ENCODE measurements around the gene GRID2.
A peak's percentile ranks its signal among the peaks of the same experiment; 100 is the strongest.

Gene GRID2

DNA sequence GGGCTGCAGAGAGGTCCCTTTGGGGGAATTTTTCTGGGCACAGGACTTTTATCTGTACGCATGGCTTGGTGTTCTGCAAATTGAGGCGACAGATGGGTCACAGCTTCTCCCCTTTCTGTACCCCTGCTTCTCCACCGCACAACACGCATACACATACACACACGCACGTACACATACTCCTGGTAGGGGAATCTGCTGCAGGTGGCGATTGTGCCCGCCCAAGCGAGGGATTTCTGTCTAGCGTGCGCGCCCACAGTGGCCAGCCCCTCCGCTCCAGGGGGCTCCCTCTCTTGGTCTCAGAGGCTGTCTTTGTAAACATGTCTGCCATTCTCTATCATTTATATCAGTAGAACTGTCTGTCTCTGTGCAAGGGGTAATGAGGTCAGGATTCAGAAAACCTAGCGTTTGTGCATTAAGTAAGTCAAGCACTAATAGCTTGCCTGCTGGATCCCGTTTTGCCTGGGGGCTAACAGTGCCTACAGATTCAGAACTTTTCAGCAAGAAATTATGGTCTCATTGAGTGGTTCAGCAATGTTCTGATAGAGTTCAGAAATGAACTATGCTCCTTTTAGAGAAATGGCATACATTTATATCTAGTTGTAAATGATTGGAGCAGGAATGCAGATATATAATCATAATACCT is 2.2 kb downstream of the GRID2 start:
- Histone ChIP-seq H3K4me1 (ENCODE audit: insufficient read depth, low read length) (peaks cover 23% of the 10 kb centered on the region), H3K9me3 (ENCODE audit: insufficient read depth, low read depth, low read length) (no peaks in the 10 kb centered on the region), H3K4me3 (ENCODE audit: low read length) (peak overlapping the region; percentile 97), H3K27me3 (ENCODE audit: insufficient read depth, low read length) (no peaks in the 10 kb centered on the region), H3K9ac (ENCODE audit: low read depth, low read length) (peak overlapping the region; percentile 90), H3K27ac (ENCODE audit: low read length) (peak overlapping the region; percentile 41), H3K36me3 (ENCODE audit: insufficient read depth, low read depth, low read length) (no peaks in the 10 kb centered on the region)

DNA sequence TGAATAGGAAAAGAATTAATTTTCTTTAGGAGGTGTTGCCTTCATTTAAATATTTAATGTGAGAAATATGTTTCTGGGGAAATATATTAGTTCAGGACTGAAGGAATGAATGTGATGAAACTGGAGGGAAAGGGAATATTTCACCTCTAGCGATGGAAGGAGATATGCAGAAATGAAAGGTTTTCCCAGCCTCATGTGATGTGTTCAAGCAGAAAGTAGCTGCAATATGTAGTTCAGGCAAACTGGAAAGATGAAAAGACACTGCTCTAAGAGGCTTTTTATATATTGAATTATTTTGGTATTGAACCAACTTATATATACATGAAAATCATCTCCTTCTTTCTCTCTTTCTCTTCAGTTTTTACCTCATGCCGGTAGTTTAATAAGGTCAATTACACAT is 3.4 kb downstream of the GRID2 start:
- Histone ChIP-seq H3K9ac (ENCODE audit: low read depth, low read length) (no peak overlapping the region), H3K9me3 (ENCODE audit: insufficient read depth, low read depth, low read length) (no peaks in the 10 kb centered on the region), H3K4me1 (ENCODE audit: insufficient read depth, low read length) (peaks cover 20% of the 10 kb centered on the region), H3K27ac (ENCODE audit: low read length) (no peak overlapping the region), H3K27me3 (ENCODE audit: insufficient read depth, low read length) (no peaks in the 10 kb centered on the region), H3K4me3 (ENCODE audit: low read length) (peak overlapping the region; percentile 97; the same call in 1 of the 2 replicates), H3K36me3 (ENCODE audit: insufficient read depth, low read depth, low read length) (no peaks in the 10 kb centered on the region)

DNA sequence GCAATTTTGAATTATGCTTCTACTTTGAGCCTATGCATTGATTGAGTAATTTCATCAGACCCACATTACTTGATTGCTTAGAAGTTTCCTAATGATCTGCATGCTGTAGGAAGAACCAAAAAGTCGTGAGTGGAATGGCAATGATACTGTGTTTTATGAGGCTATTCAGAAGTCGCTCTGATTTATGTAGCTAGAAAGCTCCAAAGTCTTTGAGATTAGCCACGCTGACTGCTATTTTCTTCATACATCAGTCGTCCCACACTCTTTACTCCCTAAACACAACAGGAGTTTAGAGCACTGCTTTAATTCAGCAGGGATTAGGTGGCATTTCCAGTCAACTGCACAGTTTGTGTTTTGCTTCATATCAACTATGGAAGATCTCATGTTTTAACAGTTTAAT is 4.1 kb downstream of the GRID2 start:
- H3K4me1 ChIP-seq (ENCODE audit: insufficient read depth, low read length), result peaks cover 14% of the 10 kb centered on the region
- H3K27me3 ChIP-seq (ENCODE audit: insufficient read depth, low read length), result no peaks in the 10 kb centered on the region
- H3K4me3 ChIP-seq (ENCODE audit: low read length), result no peak overlapping the region
- H3K9ac ChIP-seq (ENCODE audit: low read depth, low read length), result no peak overlapping the region
- no peaks in the 10 kb centered on the region for H3K36me3 ChIP-seq (ENCODE audit: insufficient read depth, low read depth, low read length)
- no peak overlapping the region for H3K27ac ChIP-seq (ENCODE audit: low read length)
- H3K9me3 ChIP-seq (ENCODE audit: insufficient read depth, low read depth, low read length), result no peaks in the 10 kb centered on the region

DNA sequence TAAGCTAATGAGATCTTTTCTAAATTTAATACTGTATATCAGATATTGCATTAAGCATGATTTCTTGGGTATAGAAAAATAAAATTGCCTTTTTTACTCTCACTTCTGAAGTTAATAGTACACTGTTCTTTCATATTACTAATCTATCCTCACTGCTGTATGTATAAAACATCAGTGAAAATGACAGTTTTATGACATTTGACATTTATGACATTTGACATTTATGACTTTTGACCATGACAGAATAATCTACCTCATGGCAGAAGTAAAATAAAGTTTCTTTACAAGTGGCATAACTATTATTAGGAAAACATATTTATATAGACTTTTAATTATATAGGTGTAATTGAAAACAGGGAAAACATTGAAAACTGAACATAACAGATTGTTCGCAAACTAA is 13.3 kb downstream of the GRID2 start:
- Histone ChIP-seq H3K36me3 (ENCODE audit: insufficient read depth, low read depth, low read length) (no peaks in the 10 kb centered on the region), H3K27ac (ENCODE audit: low read length) (no peak overlapping the region), H3K9me3 (ENCODE audit: insufficient read depth, low read depth, low read length) (no peaks in the 10 kb centered on the region), H3K9ac (ENCODE audit: low read depth, low read length) (no peak overlapping the region), H3K27me3 (ENCODE audit: insufficient read depth, low read length) (no peaks in the 10 kb centered on the region), H3K4me3 (ENCODE audit: low read length) (no peak overlapping the region), H3K4me1 (ENCODE audit: insufficient read depth, low read length) (no peaks in the 10 kb centered on the region; the same call in 1 of the 2 replicates)

DNA sequence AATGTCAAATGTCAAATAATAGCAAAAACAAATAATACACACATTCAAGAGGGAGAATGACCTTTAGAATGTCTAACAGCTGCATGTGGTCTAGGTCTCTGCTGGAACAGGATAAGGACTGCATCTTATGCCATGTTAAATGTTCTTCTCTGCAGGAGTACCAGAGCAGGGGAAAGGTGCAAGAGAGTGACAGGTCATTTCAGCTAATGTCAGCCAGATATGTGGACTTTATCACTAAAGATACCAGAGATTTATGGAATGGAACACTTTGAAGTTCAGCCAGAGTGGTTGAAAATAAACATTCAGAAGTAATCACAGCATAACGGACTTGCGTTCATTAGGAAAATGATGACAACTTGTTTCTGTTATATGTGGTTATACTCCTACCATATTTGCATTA is 24.3 kb downstream of the GRID2 start:
- peaks cover 3% of the 10 kb centered on the region for H3K4me1 ChIP-seq (ENCODE audit: insufficient read depth, low read length)
- H3K27me3 ChIP-seq (ENCODE audit: insufficient read depth, low read length), result no peaks in the 10 kb centered on the region
- no peaks in the 10 kb centered on the region for H3K36me3 ChIP-seq (ENCODE audit: insufficient read depth, low read depth, low read length)
- H3K9me3 ChIP-seq (ENCODE audit: insufficient read depth, low read depth, low read length), result no peaks in the 10 kb centered on the region
- no peak overlapping the region for H3K9ac ChIP-seq (ENCODE audit: low read depth, low read length)
- H3K4me3 ChIP-seq (ENCODE audit: low read length), result no peak overlapping the region
- H3K27ac ChIP-seq (ENCODE audit: low read length), result no peak overlapping the region

DNA sequence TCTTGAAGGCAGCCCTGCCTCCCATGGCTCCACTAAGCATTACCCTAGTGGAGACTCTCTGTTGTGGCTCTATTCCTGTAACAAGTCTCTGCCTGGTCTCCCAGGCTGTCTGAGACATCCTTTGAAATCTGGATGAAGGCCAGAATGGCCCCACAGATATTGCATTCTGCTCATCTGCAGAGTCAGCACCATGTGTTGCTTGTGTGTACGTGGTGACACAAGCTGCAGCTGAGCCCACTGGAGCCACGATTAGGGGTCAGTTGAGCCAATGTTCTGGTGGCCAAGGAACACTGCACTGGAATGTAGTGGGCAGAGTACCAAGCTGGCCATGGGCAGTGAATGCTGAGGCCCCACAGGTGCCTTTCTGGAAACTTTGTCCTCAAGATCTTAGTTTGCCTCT is 29.2 kb downstream of the GRID2 start:
- H3K4me3 ChIP-seq (ENCODE audit: low read length), result no peak overlapping the region
- H3K36me3 ChIP-seq (ENCODE audit: insufficient read depth, low read depth, low read length), result no peaks in the 10 kb centered on the region

DNA sequence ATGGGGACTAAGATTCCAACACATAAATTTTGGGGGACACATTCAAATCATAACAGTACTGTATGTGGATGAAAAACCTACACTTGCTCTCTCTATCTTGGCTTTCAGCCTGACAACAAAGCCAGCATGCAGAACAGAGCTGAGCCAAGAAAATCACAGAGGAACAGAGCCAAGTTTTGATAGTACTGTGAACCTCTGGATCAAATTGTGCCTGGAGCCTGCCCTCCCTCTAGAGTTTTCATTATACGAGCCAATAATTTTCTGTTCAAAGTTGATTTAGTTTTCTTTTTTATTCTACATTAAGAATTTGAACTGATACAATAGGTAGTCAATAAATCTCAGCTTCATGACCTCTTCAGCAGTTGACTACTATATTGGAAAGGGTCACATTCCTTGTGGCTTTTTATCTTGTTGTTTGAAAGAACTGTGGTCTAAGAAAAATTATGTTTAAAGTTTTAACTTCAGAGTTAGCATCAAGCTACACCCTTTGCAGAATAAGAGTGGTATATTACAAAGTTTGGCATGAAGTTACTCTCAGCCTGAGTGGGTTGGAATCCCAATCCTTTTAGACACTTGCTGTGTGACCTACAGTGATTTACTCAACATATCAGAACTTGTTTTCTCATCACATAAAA is 31.1 kb downstream of the GRID2 start:
- Histone ChIP-seq H3K4me1 (ENCODE audit: insufficient read depth, low read length) (no peaks in the 10 kb centered on the region; the same call in 1 of the 2 replicates), H3K27me3 (ENCODE audit: insufficient read depth, low read length) (no peaks in the 10 kb centered on the region), H3K4me3 (ENCODE audit: low read length) (no peak overlapping the region), H3K36me3 (ENCODE audit: insufficient read depth, low read depth, low read length) (no peaks in the 10 kb centered on the region), H3K9ac (ENCODE audit: low read depth, low read length) (no peak overlapping the region), H3K27ac (ENCODE audit: low read length) (no peak overlapping the region), H3K9me3 (ENCODE audit: insufficient read depth, low read depth, low read length) (no peaks in the 10 kb centered on the region)

More for the DNA sequence above, 29.2 kb downstream of the GRID2 start:
- H3K27ac ChIP-seq (ENCODE audit: low read length), result no peak overlapping the region
- peaks cover 2% of the 10 kb centered on the region for H3K4me1 ChIP-seq (ENCODE audit: insufficient read depth, low read length)
- H3K27me3 ChIP-seq (ENCODE audit: insufficient read depth, low read length), result no peaks in the 10 kb centered on the region
- no peaks in the 10 kb centered on the region for H3K9me3 ChIP-seq (ENCODE audit: insufficient read depth, low read depth, low read length)
- no peak overlapping the region for H3K9ac ChIP-seq (ENCODE audit: low read depth, low read length)

DNA sequence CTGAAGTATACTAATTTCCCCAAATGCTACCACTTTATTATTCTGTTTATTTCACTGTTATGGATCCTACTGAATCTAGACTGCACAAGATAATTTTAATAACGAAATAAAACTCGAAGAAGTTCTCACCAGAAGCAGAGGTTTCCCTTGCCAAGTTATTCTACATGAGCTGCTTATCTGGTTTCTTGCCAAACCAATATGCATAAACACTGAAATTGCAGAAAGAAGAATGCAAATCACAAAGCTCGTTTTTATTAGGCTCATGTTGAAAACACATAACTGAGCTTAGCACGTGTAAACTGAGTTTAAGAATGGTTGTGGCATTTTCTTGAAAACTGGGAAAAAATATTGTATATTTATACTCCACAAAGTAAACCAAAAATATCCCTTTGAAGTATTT is 35.9 kb downstream of the GRID2 start:
- no peaks in the 10 kb centered on the region for H3K4me1 ChIP-seq (ENCODE audit: insufficient read depth, low read length)
- no peak overlapping the region for H3K9ac ChIP-seq (ENCODE audit: low read depth, low read length)
- H3K36me3 ChIP-seq (ENCODE audit: insufficient read depth, low read depth, low read length), result no peaks in the 10 kb centered on the region
- H3K27ac ChIP-seq (ENCODE audit: low read length), result no peak overlapping the region
- no peaks in the 10 kb centered on the region for H3K9me3 ChIP-seq (ENCODE audit: insufficient read depth, low read depth, low read length)
- no peak overlapping the region for H3K4me3 ChIP-seq (ENCODE audit: low read length)
- no peaks in the 10 kb centered on the region for H3K27me3 ChIP-seq (ENCODE audit: insufficient read depth, low read length)

DNA sequence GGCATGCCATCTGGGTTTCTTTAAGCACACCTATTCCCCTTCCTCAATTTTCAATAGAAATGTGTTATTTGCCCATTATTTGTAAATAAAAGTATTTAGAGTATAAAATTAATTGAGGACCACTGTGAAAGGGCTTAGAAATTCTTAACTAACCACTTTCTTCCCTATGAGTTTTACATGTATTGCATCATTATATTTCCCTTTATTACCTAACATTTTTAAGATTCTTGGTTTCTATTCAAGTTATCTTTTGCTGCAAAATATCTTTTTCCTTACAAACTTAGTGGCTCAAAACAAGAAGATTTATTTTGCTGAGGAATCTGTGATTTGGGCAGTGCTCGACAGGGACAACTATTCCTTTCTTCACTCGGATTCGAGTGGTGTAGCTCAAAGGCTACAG is 40.5 kb downstream of the GRID2 start:
- no peak overlapping the region for H3K9ac ChIP-seq (ENCODE audit: low read depth, low read length)
- no peak overlapping the region for H3K27ac ChIP-seq (ENCODE audit: low read length)
- no peaks in the 10 kb centered on the region for H3K9me3 ChIP-seq (ENCODE audit: insufficient read depth, low read depth, low read length)
- no peak overlapping the region for H3K4me3 ChIP-seq (ENCODE audit: low read length)
- H3K27me3 ChIP-seq (ENCODE audit: insufficient read depth, low read length), result no peaks in the 10 kb centered on the region
- no peaks in the 10 kb centered on the region for H3K36me3 ChIP-seq (ENCODE audit: insufficient read depth, low read depth, low read length)
- H3K4me1 ChIP-seq (ENCODE audit: insufficient read depth, low read length), result no peaks in the 10 kb centered on the region

DNA sequence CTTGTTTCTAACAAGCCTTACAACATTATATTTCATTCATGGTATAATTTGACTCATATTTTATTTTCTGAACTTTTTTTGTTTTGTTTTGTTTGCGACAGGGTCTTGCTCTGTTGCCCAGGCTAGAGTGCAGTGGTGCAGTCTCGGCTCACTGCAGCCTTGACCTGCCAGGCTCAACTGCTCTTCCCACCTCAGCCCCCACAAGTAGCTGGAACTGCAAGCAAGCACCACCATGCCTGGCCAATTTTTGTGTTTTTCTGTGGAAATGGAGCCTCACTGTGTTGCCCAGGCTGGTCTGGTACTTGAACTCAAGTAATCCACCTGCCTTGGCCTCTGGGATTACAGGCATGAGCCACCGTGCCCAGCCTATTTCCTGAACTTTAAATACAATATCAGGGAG is 42.5 kb downstream of the GRID2 start:
- no peaks in the 10 kb centered on the region for H3K9me3 ChIP-seq (ENCODE audit: insufficient read depth, low read depth, low read length)
- H3K27ac ChIP-seq (ENCODE audit: low read length), result no peak overlapping the region
- no peaks in the 10 kb centered on the region for H3K27me3 ChIP-seq (ENCODE audit: insufficient read depth, low read length)
- no peak overlapping the region for H3K4me3 ChIP-seq (ENCODE audit: low read length)
- no peak overlapping the region for H3K9ac ChIP-seq (ENCODE audit: low read depth, low read length)
- no peaks in the 10 kb centered on the region for H3K36me3 ChIP-seq (ENCODE audit: insufficient read depth, low read depth, low read length)
- no peaks in the 10 kb centered on the region for H3K4me1 ChIP-seq (ENCODE audit: insufficient read depth, low read length)

DNA sequence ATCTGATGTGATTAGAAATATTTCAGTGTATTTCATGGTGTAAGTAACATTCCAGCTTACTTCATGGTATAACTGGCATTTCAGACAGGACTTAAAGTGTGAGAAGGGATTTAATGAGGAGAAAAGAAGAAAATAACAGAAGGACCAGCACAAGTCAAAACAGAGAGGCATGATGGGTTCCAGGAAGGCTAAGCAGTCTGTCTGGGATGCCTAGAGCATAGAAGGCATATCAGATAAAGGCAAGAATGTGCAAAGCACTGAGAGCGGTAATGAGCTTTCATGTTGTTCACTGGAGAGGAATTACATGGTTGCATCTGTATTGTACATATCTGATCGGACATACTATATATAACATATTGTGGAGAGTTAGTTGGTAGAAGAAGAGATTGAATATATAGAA is 54.2 kb downstream of the GRID2 start:
- Histone ChIP-seq H3K4me1 (ENCODE audit: insufficient read depth, low read length) (peaks cover 27% of the 10 kb centered on the region), H3K9ac (ENCODE audit: low read depth, low read length) (no peak overlapping the region), H3K36me3 (ENCODE audit: insufficient read depth, low read depth, low read length) (no peaks in the 10 kb centered on the region)

DNA sequence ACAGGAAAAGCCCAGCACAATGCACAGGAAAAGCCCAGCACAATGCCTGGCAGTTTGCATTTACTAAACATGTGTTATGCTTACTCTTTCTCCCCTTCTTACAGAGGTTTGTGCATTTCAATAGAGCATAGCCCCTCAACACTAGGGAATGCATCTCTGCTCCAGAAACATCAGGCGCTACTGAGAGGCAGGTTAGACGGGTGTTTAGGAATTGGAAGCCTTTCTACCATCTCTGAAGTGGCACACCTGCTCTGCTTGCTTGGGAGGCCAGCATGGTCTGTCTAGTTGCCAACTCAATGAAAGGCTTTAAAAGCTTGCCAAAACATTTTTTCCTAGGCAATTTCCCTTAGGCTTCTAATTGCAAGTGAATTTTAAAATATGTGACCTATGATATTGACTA is 55.7 kb downstream of the GRID2 start:
- Histone ChIP-seq H3K36me3 (ENCODE audit: insufficient read depth, low read depth, low read length) (no peaks in the 10 kb centered on the region), H3K4me1 (ENCODE audit: insufficient read depth, low read length) (peaks cover 26% of the 10 kb centered on the region), H3K9ac (ENCODE audit: low read depth, low read length) (no peak overlapping the region; the same call in 1 of the 2 replicates), H3K4me3 (ENCODE audit: low read length) (peak overlapping the region; percentile 6; the same call in 1 of the 2 replicates), H3K27ac (ENCODE audit: low read length) (no peak overlapping the region), H3K27me3 (ENCODE audit: insufficient read depth, low read length) (no peaks in the 10 kb centered on the region), H3K9me3 (ENCODE audit: insufficient read depth, low read depth, low read length) (no peaks in the 10 kb centered on the region)

More for the DNA sequence above, 54.2 kb downstream of the GRID2 start:
- no peak overlapping the region for H3K4me3 ChIP-seq (ENCODE audit: low read length)
- no peaks in the 10 kb centered on the region for H3K9me3 ChIP-seq (ENCODE audit: insufficient read depth, low read depth, low read length)
- H3K27ac ChIP-seq (ENCODE audit: low read length), result no peak overlapping the region
- no peaks in the 10 kb centered on the region for H3K27me3 ChIP-seq (ENCODE audit: insufficient read depth, low read length)
